ENCODE measurements around the gene APBB3. TPM values are rescaled to one million over a fixed set of nuclear protein-coding genes. Genes with fewer than 3 reads are reported as not detected.
"Not testable (repeated sequence)": the region's sequence is repeated elsewhere in the genome, so short reads cannot be mapped to it uniquely, and the experiment has no call there.

Gene APBB3
- total RNA-seq, 1 donor from 2014 or later, result 68.5 TPM

GRCh38 chr5:140605879-140606278 lies 41.5 kb upstream of the APBB3 start:
- no peaks in the 10 kb centered on the region for H3K9me3 Mint-ChIP-seq
- H3K4me3 Mint-ChIP-seq, result no peak overlapping the region
- no peak for DNase-seq (ENCODE audit: low spot score in 2 of 2, unreplicated experiment in 2 of 2)
- H3K4me1 Mint-ChIP-seq, result no peaks in the 10 kb centered on the region
- TF ChIP-seq CTCF (IDR thresholded peaks at IDR 0.05; ENCODE audit: unreplicated experiment), result no peak
- no peaks in the 10 kb centered on the region for H3K36me3 Mint-ChIP-seq
- peaks cover 2% of the 10 kb centered on the region for H3K27me3 Mint-ChIP-seq (ENCODE audit: low read depth)
- no peak overlapping the region for H3K27ac Mint-ChIP-seq

- no peaks in the 10 kb centered on the region for H3K36me3 Mint-ChIP-seq
- no peak overlapping the region for H3K27ac Mint-ChIP-seq
- H3K4me3 Mint-ChIP-seq, result no peak overlapping the region
- DNase-seq (ENCODE audit: low spot score in 2 of 2, unreplicated experiment in 2 of 2), result no peak
- H3K27me3 Mint-ChIP-seq (ENCODE audit: low read depth), result peaks cover 11% of the 10 kb centered on the region
- no peaks in the 10 kb centered on the region for H3K4me1 Mint-ChIP-seq
- TF ChIP-seq CTCF (IDR thresholded peaks at IDR 0.05; ENCODE audit: unreplicated experiment), result no peak
- no peaks in the 10 kb centered on the region for H3K9me3 Mint-ChIP-seq
Measured at GRCh38 chr5:140603734-140604133, 39.3 kb upstream of the APBB3 start.

- not testable (repeated sequence) for H3K4me3 Mint-ChIP-seq, H3K27ac Mint-ChIP-seq
Measured at GRCh38 chr5:140603446-140603698, 39.0 kb upstream of the APBB3 start.

GRCh38 chr5:140602147-140602546 lies 37.7 kb upstream of the APBB3 start:
- H3K36me3 Mint-ChIP-seq, result no peaks in the 10 kb centered on the region
- DNase-seq (ENCODE audit: low spot score in 2 of 2, unreplicated experiment in 2 of 2), result no peak
- H3K27ac Mint-ChIP-seq, result no peak overlapping the region
- no peak for TF ChIP-seq CTCF (IDR thresholded peaks at IDR 0.05; ENCODE audit: unreplicated experiment)
- H3K4me3 Mint-ChIP-seq, result no peak overlapping the region
- no peaks in the 10 kb centered on the region for H3K4me1 Mint-ChIP-seq
- no peaks in the 10 kb centered on the region for H3K9me3 Mint-ChIP-seq
- H3K27me3 Mint-ChIP-seq (ENCODE audit: low read depth), result peaks cover 15% of the 10 kb centered on the region

More at GRCh38 chr5:140603446-140603698, 39.0 kb upstream of the APBB3 start:
- H3K27me3 Mint-ChIP-seq (ENCODE audit: low read depth), result peaks cover 12% of the 10 kb centered on the region
- H3K9me3 Mint-ChIP-seq; H3K4me1 Mint-ChIP-seq; H3K36me3 Mint-ChIP-seq; DNase-seq (ENCODE audit: low spot score in 2 of 2, unreplicated experiment in 2 of 2): not testable (repeated sequence)

- H3K27me3 Mint-ChIP-seq (ENCODE audit: low read depth), result peaks cover 28% of the 10 kb centered on the region
- no peak for DNase-seq (ENCODE audit: low spot score in 2 of 2, unreplicated experiment in 2 of 2)
- H3K4me3 Mint-ChIP-seq, result no peak overlapping the region
- no peaks in the 10 kb centered on the region for H3K36me3 Mint-ChIP-seq
- H3K4me1 Mint-ChIP-seq, result no peaks in the 10 kb centered on the region
- H3K9me3 Mint-ChIP-seq, result no peaks in the 10 kb centered on the region
- no peak for TF ChIP-seq CTCF (IDR thresholded peaks at IDR 0.05; ENCODE audit: unreplicated experiment)
- no peak overlapping the region for H3K27ac Mint-ChIP-seq
Measured at GRCh38 chr5:140600096-140600495, 35.7 kb upstream of the APBB3 start.

- no peak for DNase-seq (ENCODE audit: low spot score in 2 of 2, unreplicated experiment in 2 of 2)
- H3K27me3 Mint-ChIP-seq (ENCODE audit: low read depth), result peaks cover 29% of the 10 kb centered on the region
- H3K4me3 Mint-ChIP-seq, result no peak overlapping the region
- no peaks in the 10 kb centered on the region for H3K9me3 Mint-ChIP-seq
- H3K27ac Mint-ChIP-seq, result no peak overlapping the region
- TF ChIP-seq CTCF (IDR thresholded peaks at IDR 0.05; ENCODE audit: unreplicated experiment), result no peak
- no peaks in the 10 kb centered on the region for H3K36me3 Mint-ChIP-seq
- H3K4me1 Mint-ChIP-seq, result no peaks in the 10 kb centered on the region
Measured at GRCh38 chr5:140598836-140599235, 34.4 kb upstream of the APBB3 start.
